GM20000 (cell line): ENCODE data around the gene IL17REL.

ENCODE experiments used
- DNase-seq: peaks from one replicate; pipeline ENCODE4 v3.0.0; 2012; ENCODE audit warnings: low spot score
- TF ChIP-seq, protein P1 (sequence below): IDR thresholded peaks from 2 replicates; pipeline ENCODE4 v1.5.1; 2012; ENCODE audit warnings: mild to moderate bottlenecking, control low read depth; ENCODE audit errors: extremely low read depth, missing control alignments

IL17REL gene

DNA sequence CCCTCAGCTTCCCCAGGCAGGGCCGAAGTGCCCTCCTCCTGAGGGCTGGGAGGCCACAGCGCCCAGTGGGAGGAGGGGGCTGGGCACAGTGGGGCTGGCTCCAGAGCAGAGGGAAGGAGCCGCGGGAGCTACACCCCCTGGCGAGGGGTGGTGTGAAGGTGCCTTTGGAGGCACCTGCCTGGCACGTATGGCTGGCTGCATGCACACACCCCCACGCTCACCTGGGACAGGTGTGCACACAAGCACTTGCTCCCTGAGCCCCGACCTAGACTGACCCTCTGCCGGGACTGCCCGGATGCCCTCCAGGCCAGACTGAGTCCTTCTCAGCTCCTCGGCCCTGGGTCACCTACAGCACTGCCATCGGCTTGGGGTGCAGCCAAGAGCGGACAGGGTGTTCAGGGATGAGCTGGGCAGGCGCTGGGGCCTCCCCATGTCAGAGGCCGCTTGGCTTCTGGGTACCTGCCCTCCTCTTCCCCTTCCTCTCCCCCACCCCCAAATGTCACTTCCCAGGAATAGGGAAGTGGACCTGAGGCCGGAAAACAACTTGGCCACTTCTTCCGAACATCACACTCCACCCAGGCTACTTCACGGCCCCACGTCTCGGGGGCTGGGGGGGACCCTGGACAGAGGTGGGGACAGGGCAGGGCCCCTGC is 59.4 kb downstream of the IL17REL start:
- TF ChIP-seq, protein P1, sequence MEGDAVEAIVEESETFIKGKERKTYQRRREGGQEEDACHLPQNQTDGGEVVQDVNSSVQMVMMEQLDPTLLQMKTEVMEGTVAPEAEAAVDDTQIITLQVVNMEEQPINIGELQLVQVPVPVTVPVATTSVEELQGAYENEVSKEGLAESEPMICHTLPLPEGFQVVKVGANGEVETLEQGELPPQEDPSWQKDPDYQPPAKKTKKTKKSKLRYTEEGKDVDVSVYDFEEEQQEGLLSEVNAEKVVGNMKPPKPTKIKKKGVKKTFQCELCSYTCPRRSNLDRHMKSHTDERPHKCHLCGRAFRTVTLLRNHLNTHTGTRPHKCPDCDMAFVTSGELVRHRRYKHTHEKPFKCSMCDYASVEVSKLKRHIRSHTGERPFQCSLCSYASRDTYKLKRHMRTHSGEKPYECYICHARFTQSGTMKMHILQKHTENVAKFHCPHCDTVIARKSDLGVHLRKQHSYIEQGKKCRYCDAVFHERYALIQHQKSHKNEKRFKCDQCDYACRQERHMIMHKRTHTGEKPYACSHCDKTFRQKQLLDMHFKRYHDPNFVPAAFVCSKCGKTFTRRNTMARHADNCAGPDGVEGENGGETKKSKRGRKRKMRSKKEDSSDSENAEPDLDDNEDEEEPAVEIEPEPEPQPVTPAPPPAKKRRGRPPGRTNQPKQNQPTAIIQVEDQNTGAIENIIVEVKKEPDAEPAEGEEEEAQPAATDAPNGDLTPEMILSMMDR, result no peak
- no peak for DNase-seq

DNA sequence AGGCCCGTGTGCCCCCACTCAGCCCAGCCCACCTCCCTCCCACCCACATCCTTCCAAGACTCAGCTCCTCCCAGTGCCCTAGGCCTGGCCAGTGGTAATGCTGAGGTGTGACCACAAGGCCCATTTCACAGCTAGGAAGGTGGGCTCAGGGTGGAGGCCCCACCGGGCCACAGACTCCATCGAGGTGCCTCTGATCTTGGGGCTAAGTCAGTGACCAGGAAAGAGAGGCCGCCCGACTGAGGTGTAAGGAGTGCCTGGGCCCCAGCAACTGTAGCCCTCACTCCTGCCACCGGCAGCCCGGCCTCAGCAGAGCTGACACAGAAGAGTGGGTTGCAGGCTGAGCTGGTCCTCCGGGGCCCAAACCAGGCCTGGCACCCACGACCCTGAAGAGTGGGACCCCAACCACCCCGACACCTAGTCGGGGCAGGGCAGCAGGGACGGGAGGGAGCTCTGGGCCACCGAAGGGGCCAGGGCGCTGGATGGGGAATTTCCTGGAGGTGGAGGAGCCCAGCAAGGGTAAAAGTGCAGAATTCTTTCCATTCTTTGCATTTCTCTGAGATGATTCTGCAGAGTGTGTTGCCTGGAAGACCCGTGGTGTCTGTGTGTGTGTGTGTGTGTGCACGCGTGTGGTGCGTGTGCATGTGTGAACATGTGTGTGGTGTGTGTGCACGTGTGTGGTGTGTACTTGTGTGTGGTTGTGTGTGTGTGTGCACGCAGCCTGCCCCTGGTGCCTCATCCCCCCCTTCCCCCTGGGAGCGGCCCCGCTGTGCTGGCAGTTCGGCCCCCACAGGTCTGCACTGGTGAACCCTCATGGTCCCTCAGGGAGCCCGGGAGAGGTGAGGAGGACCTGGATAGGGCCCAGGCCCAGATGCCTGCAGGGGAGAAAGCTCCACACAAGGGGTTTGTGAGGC is 60.3 kb downstream of the IL17REL start:
- TF ChIP-seq, protein P1, result no peak
- DNase-seq, result no peak

DNA sequence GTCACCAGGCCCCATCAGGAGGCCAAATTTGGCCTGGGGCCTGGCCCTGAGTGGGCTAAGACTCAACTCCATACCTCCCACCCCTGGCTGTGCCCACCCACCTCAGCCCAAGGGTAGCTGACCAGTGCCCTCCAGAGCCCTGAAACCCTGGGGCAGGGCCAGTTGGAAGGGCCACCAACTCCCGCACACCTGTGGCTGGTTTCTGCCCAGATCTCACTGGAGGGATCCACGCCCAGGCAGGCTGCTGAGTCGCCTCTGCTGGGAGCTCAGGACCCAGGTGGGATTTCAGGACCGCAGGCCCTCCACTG is 60.9 kb downstream of the IL17REL start:
- TF ChIP-seq, protein P1, result no peak

DNA sequence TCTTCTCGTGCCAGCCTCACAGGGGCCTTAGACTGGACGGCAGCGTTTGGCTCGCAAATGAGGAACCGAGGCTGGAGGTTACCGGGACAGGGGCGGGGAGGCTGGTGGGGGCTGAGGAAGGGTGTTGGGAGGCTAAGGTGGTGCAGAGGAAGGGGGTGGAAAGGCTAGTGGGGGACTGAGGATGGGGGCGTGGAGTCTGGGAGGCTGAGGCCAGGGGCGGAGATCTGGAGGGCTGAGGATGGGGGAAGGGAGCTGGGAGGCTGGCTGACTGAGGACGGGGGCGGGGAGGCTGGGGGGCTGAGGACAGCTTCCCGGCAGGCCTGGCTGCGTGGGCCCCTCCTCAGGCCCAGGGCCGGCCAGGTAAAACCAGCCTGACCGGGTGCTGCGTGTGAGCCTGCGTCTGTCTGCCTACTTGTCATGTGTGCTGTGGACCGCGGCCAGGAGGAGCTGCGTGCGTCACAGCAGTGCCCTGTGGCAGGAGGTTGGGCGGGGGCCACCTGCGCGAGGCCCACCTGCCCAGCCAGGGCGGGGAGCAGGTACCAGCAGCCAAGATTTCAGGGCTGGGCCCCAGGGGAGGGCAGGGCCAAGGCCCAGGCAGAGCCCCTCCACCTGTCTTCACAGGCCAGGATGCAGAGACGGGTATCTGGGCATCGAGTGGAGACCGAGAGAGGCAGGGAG is 61.4 kb downstream of the IL17REL start:
- TF ChIP-seq, protein P1, result no peak
- DNase-seq, result peak; percentile 63

More for the DNA sequence above, 60.9 kb downstream of the IL17REL start:
- DNase-seq, result no peak

GRCh38 chr22:49950396-49950994 is 62.1 kb downstream of the IL17REL start:
- TF ChIP-seq, protein P1, result no peak
- DNase-seq, result no peak

DNA sequence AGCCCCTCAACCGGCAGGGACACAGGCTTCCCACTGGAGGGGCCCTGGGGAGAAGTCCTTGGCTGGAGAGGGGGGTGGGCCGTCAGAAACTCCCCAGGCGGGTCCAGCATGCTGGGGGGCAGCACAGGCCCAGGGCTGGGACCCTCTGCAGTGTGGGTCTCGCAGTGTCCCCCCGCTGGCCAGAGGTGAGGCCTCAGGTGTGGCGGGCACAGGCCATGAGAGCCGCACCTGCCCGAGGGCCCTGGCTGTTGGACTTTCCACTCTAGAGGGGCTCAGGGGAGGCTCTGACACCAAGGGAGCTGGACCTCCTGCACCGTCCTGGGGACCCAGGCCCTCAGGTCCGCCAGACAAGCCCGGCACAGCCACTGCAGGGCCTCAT is 62.7 kb downstream of the IL17REL start:
- TF ChIP-seq, protein P1, result no peak
- DNase-seq, result no peak
